ENCODE data around the gene ZNF688. TPM values are rescaled to one million over a fixed set of nuclear protein-coding genes. Genes with fewer than 3 reads are reported as not detected.

Gene ZNF688
- total RNA-seq, 1 experiment from 2014 or later, result 11.8 TPM

DNA sequence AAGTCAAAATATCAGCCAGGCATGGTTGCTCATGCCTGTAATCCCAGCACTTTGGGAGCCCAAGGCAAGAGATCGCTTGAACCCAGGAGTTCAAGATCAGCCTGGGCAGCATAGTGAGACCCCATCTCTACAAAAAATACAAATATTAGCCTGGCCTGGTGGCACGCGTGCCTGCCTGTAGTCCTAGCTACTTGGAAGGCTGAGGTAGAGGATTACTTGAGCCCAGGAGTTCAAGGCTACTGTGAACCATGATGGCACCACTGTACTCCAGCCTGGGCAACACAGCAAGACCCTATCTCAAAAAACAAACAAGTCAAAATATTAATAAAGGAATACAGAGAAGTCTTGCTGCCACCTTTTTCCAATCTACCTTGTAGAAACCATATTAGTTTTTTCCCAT is 34.5 kb upstream of the ZNF688 start:
- H3K27me3 Mint-ChIP-seq (ENCODE audit: unreplicated experiment), result no peaks in the 10 kb centered on the region
- no peaks in the 10 kb centered on the region for H3K9me3 Mint-ChIP-seq (ENCODE audit: low read depth, unreplicated experiment)
- CTCF ChIA-PET, result interaction anchor here (1.1 kb wide), 1 partner anchor 9 kb away, joined by 4 read pairs; no protein-coding TSS in a partner anchor
- DNase-seq, result no peak
- no peak for TF ChIP-seq CTCF (IDR thresholded peaks at IDR 0.05; ENCODE audit: unreplicated experiment)
- peaks cover 82% of the 10 kb centered on the region for H3K36me3 Mint-ChIP-seq (ENCODE audit: insufficient read depth, unreplicated experiment)
- no TSS peak for BruUV-seq (replicated peaks)
- no peak overlapping the region for H3K4me3 Mint-ChIP-seq (ENCODE audit: low read depth, unreplicated experiment)
- no peak overlapping the region for H3K27ac Mint-ChIP-seq (ENCODE audit: unreplicated experiment)
- H3K4me1 Mint-ChIP-seq (ENCODE audit: low read depth, unreplicated experiment), result no peaks in the 10 kb centered on the region
- intact Hi-C loops (cut with micrococcal nuclease; ENCODE audit: unreplicated experiment), result no loop called here

- no peak overlapping the region for H3K4me3 Mint-ChIP-seq (ENCODE audit: low read depth, unreplicated experiment)
- intact Hi-C loops (cut with micrococcal nuclease; ENCODE audit: unreplicated experiment), result no loop called here
- no peak for TF ChIP-seq CTCF (IDR thresholded peaks at IDR 0.05; ENCODE audit: unreplicated experiment)
- no peaks in the 10 kb centered on the region for H3K4me1 Mint-ChIP-seq (ENCODE audit: low read depth, unreplicated experiment)
- H3K27me3 Mint-ChIP-seq (ENCODE audit: unreplicated experiment), result no peaks in the 10 kb centered on the region
- CTCF ChIA-PET, result interaction anchor here (0.5 kb wide), 1 partner anchor 9 kb away, joined by 3 read pairs; no protein-coding TSS in a partner anchor
- H3K9me3 Mint-ChIP-seq (ENCODE audit: low read depth, unreplicated experiment), result peaks cover 2% of the 10 kb centered on the region
- H3K36me3 Mint-ChIP-seq (ENCODE audit: insufficient read depth, unreplicated experiment), result peaks cover 77% of the 10 kb centered on the region
- H3K27ac Mint-ChIP-seq (ENCODE audit: unreplicated experiment), result no peak overlapping the region
- no TSS peak for BruUV-seq (replicated peaks)
- no peak for DNase-seq
Measured at GRCh38 chr16:30605158-30605557, 33.6 kb upstream of the ZNF688 start.

GRCh38 chr16:30604316-30604947 is 32.9 kb upstream of the ZNF688 start:
- intact Hi-C loops (cut with micrococcal nuclease; ENCODE audit: unreplicated experiment), result no loop called here
- TF ChIP-seq CTCF (IDR thresholded peaks at IDR 0.05; ENCODE audit: unreplicated experiment), result no peak
- peaks cover 2% of the 10 kb centered on the region for H3K9me3 Mint-ChIP-seq (ENCODE audit: low read depth, unreplicated experiment)
- H3K4me1 Mint-ChIP-seq (ENCODE audit: low read depth, unreplicated experiment), result no peaks in the 10 kb centered on the region
- no peak overlapping the region for H3K4me3 Mint-ChIP-seq (ENCODE audit: low read depth, unreplicated experiment)
- H3K27ac Mint-ChIP-seq (ENCODE audit: unreplicated experiment), result no peak overlapping the region
- no peaks in the 10 kb centered on the region for H3K27me3 Mint-ChIP-seq (ENCODE audit: unreplicated experiment)
- BruUV-seq (replicated peaks), result no TSS peak
- DNase-seq, result no peak
- peaks cover 70% of the 10 kb centered on the region for H3K36me3 Mint-ChIP-seq (ENCODE audit: insufficient read depth, unreplicated experiment)
- CTCF ChIA-PET, result no interaction called here

DNA sequence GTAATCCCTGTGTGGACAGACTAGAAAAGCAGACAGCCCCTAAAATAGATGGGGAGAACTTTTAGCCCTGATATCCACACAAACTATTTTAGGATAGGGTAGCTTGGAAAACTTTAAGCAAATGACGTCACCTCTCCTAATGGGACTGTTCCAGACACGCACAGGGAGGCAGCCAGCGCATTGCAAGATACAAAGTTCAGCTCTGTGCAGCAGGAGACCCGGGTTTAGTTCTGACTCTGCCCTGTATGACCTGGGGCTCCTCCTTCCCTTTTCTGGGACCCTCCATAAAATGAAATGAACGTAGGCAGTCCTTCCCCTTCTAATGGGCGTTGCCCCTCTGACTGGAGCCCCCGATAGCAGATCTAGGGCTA is 32.4 kb upstream of the ZNF688 start:
- Mint-ChIP-seq H3K4me1 (ENCODE audit: low read depth, unreplicated experiment) (no peaks in the 10 kb centered on the region), H3K9me3 (ENCODE audit: low read depth, unreplicated experiment) (peaks cover 2% of the 10 kb centered on the region), H3K27ac (ENCODE audit: unreplicated experiment) (no peak overlapping the region), H3K36me3 (ENCODE audit: insufficient read depth, unreplicated experiment) (peaks cover 65% of the 10 kb centered on the region), H3K4me3 (ENCODE audit: low read depth, unreplicated experiment) (no peak overlapping the region), H3K27me3 (ENCODE audit: unreplicated experiment) (no peaks in the 10 kb centered on the region)
- no peak for DNase-seq
- no TSS peak for BruUV-seq (replicated peaks)
- intact Hi-C loops (cut with micrococcal nuclease; ENCODE audit: unreplicated experiment), result no loop called here
- CTCF ChIA-PET, result no interaction called here
- TF ChIP-seq CTCF (IDR thresholded peaks at IDR 0.05; ENCODE audit: unreplicated experiment), result no peak

All from Calu3 (cell line).